Spinal cord (tissue), 10 donors: ENCODE results near the gene SERPINA1. TPM values are rescaled to one million over a fixed set of nuclear protein-coding genes. Genes with fewer than 3 reads are reported as not detected.

Experiments used
- DNase-seq, 6 donors: peaks; one replicate each; pipeline versions ENCODE4 v3.0.0 to v3.0.0-alpha.2; 2013 to 2015; ENCODE audit warnings: low spot score in 6 of 6, low read depth in 4 of 6
- H3K27ac ChIP-seq: one replicate; pipeline ENCODE4 v1.5.1; 2013; ENCODE audit warnings: low read depth, low read length, control low read depth
- H3K27me3 ChIP-seq: one replicate; pipeline ENCODE4 v1.6.1; 2013; ENCODE audit warnings: low read length; ENCODE audit not compliant: control insufficient read depth, insufficient read depth
- H3K36me3 ChIP-seq: one replicate; pipeline ENCODE4 v1.6.1; 2013; ENCODE audit warnings: low read length; ENCODE audit not compliant: control insufficient read depth, insufficient read depth
- H3K4me1 ChIP-seq: one replicate; pipeline ENCODE4 v1.6.1; 2013; ENCODE audit warnings: low read length; ENCODE audit not compliant: control insufficient read depth, insufficient read depth
- H3K4me3 ChIP-seq: one replicate; pipeline ENCODE4 v1.5.1; 2013; ENCODE audit warnings: low read depth, low read length, control low read depth
- H3K9me3 ChIP-seq: one replicate; pipeline ENCODE4 v1.6.1; 2013; ENCODE audit warnings: low read length; ENCODE audit not compliant: control insufficient read depth, insufficient read depth
- WGBS: methylation state at CpG from one replicate; pipeline ENCODE4 v1.1.5; 2013; ENCODE audit warnings: missing lambda C conversion rate; ENCODE audit not compliant: insufficient coverage; 5-methylcytosine and 5-hydroxymethylcytosine counted together
- polyA plus RNA-seq, 2 donors: library from polyadenylated mRNA; unstranded; fragments of 120-200 nt; gene quantifications; one replicate each; pipeline ENCODE4 v1.2.1, GENCODE V29; 2013; ENCODE audit not compliant: insufficient read length in 2 of 2
- total RNA-seq, 2 donors: library from RNA; depleted of rRNA in 1 of 2; stranded (reverse); fragments of 120-200 nt in 1 of 2; fragments of >200 nt in 1 of 2; gene quantifications; one replicate each; pipeline versions ENCODE4 v1.2.3 to v1.2.4, GENCODE V29; 2013 to 2014
- donor health status: healthy.

The SERPINA1 gene
- total and polyA plus RNA-seq, 4 donors: 3.8 to 8.6 (median 6.3) TPM

- Histone ChIP-seq H3K9me3 (no peaks in the 10 kb centered on the region), H3K4me3 (no peak overlapping the region), H3K27ac (no peak overlapping the region), H3K4me1 (peaks cover 12% of the 10 kb centered on the region), H3K36me3 (no peaks in the 10 kb centered on the region), H3K27me3 (no peaks in the 10 kb centered on the region)
- no peak for DNase-seq
- WGBS: 81% methylated on average over 8 of the region's 8 CpGs
Measured at GRCh38 chr14:94394025-94394493, 5.7 kb upstream of the SERPINA1 start.

DNA sequence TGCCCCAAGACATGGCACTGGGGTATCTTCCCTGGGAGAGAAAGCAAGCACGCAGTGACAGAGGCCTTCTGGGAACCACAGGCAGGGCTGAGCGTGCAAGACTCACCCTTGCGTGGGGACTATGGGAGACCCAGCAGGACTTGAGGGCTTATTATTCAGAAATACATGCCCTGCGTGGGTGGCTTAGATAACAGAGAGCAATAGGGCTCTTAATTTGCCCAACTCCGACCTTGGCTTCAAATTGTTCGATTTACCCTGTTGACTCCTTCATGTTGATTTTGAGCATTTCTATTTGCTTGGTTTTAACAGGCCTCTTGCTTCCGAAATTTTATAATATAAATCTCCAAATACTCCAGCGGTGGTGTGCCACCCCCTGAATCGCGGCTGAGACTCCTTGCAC is 5.1 kb upstream of the SERPINA1 start:
- DNase-seq: no peak
- WGBS: 90% methylated on average over 10 of the region's 10 CpGs
- no peaks in the 10 kb centered on the region for H3K36me3 ChIP-seq

DNA sequence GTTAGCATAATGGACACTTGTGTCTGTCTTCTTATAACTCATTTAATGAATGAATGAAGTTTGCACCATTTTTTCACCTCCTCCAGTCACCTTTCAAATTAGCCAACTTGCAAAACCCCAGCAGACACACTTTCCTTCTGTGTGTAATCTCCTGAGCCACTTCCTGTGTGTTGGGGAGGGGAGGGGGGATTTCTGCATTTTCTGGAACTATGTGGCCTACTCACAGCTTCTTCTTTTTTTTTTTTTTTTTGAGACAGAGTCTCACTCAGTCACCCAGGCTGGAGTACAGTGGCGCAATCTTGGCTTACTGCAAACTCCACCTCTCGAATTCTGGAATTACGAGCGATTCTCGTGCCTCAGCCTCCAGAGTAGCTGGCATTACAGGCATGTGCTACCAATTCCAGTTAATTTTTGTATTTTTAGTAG is 4.1 kb upstream of the SERPINA1 start:
- 100% methylated on average over 1 of the region's 5 CpGs for WGBS
- Histone ChIP-seq H3K36me3 (no peaks in the 10 kb centered on the region), H3K9me3 (no peaks in the 10 kb centered on the region), H3K4me3 (no peak overlapping the region), H3K27me3 (no peaks in the 10 kb centered on the region), H3K4me1 (peaks cover 12% of the 10 kb centered on the region), H3K27ac (no peak overlapping the region)
- DNase-seq: no peak

More for the DNA sequence above, 5.1 kb upstream of the SERPINA1 start:
- H3K4me3 ChIP-seq: no peak overlapping the region
- H3K27me3 ChIP-seq: no peaks in the 10 kb centered on the region
- peaks cover 12% of the 10 kb centered on the region for H3K4me1 ChIP-seq
- no peaks in the 10 kb centered on the region for H3K9me3 ChIP-seq
- no peak overlapping the region for H3K27ac ChIP-seq

DNA sequence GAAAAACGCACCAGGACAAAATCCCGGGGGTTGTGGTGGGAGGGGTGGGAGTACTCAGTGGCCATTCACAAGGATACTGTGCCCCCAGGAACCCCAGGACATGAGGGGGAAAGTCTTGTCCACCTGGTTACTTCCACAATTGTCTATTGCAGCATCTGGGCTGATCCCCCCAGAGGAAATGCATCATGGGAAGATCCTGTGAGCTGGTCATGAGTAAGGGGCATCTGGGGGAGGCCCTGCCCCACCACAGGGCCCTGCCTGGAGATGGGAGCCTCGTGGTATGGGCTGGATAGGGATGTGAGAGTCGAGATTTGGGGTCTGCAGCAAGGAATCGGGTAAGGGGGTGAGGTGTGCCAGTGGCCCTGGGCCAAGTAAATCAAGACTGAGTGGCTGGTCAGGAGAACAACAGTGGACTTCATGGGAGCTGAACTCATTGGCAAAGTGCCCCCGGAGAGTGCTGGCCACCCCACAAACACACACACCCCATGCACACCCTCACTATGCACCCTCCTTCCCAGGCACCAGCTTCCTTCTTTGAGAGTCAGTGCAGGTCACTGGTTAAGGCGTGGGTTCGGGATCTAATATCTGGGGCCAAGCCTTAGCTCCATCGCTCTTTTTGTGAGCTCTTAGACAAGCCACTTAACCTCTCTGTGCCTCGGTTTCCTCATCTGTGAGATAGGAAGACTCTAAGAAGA is 3.0 kb upstream of the SERPINA1 start:
- Histone ChIP-seq H3K4me3 (no peak overlapping the region), H3K27ac (no peak overlapping the region), H3K27me3 (no peaks in the 10 kb centered on the region), H3K9me3 (no peaks in the 10 kb centered on the region), H3K4me1 (peaks cover 12% of the 10 kb centered on the region), H3K36me3 (no peaks in the 10 kb centered on the region)
- DNase-seq: no peak
- WGBS: 92% methylated on average over 7 of the region's 10 CpGs

GRCh38 chr14:94390372-94391086 is 2.1 kb upstream of the SERPINA1 start:
- H3K27ac ChIP-seq: no peak overlapping the region
- no peaks in the 10 kb centered on the region for H3K36me3 ChIP-seq
- H3K4me1 ChIP-seq: peaks cover 8% of the 10 kb centered on the region
- no peaks in the 10 kb centered on the region for H3K9me3 ChIP-seq
- DNase-seq: no peak
- no peaks in the 10 kb centered on the region for H3K27me3 ChIP-seq
- H3K4me3 ChIP-seq: no peak overlapping the region
- 50% methylated on average over 12 of the region's 12 CpGs for WGBS

DNA sequence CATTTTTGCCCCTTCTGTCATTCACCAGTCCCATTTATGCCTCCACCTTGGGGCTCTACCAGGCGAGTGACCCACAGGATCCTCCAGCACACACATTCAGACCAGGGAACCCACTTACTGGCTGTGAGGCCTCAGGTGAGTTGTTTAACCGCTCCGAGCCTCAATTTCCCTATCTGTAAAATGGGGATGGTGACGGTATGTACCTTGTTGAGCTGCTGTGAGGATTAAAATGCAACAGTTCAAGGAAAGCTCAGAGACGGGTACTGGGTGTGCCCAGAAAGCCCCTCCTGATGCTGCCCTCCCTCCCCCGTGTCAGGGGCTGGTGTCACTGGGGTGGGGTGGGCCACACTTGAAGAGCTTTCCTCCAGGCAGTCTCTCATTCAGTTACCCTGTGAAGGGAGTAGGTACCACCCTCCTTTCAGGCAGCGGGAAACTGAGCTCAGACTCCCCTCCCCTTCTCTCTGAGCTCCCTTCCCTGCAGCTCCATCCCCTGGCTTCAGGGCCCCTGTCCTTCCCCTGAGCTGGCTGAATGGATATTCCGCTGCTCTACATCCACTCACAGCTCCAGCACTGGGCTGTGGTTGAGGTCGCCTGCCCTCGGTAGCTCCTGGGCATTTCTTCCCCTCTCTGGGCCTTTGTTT is 1.4 kb upstream of the SERPINA1 start:
- no peak overlapping the region for H3K4me3 ChIP-seq
- H3K4me1 ChIP-seq: peaks cover 8% of the 10 kb centered on the region
- no peak for DNase-seq
- no peaks in the 10 kb centered on the region for H3K27me3 ChIP-seq
- H3K27ac ChIP-seq: no peak overlapping the region
- H3K9me3 ChIP-seq: no peaks in the 10 kb centered on the region
- H3K36me3 ChIP-seq: no peaks in the 10 kb centered on the region
- whole genome bisulfite sequencing: 56% methylated on average over 8 of the region's 10 CpGs

DNA sequence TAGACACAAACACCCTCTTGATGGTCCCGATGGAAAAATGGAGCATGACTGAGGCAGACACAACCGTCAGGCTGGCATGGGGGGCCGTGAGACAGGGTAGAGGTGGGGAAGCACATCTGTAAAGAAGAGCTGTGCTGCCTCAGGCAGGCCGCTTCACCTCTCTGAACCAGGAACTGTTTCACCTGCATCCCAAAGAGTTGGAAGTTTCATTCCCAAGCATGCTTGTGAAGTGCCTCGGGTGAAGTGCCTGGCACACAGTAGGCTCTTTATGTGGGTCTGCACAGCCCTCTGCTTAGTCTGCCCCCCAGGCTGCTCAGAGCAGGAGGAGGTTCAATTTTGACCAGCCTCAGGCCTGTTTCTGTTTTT is 685 bp upstream of the SERPINA1 start:
- peaks cover 5% of the 10 kb centered on the region for H3K4me1 ChIP-seq
- H3K27me3 ChIP-seq: no peaks in the 10 kb centered on the region
- H3K36me3 ChIP-seq: no peaks in the 10 kb centered on the region
- H3K4me3 ChIP-seq: no peak overlapping the region
- 89% methylated on average over 5 of the region's 5 CpGs for WGBS
- H3K27ac ChIP-seq: no peak overlapping the region
- H3K9me3 ChIP-seq: no peaks in the 10 kb centered on the region
- DNase-seq: no peak

DNA sequence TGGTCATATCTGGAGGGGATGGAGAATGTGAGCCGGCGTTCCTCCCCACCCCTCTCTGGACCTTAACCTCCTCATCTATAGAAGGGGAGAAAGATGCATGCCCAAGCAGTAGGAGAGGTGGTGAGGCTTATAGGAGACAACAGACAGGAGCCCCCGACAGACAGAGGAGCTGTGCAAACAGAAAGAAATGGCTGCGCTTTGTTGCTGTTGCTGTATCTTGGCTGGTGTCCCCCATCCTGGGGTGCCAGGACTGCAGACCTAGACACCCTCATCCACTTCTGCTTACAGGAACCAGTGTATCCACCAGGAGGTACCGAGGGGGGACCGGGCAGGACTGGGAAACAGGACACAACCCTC is 397 bp downstream of the SERPINA1 start:
- Histone ChIP-seq H3K9me3 (no peaks in the 10 kb centered on the region), H3K4me1 (peaks cover 5% of the 10 kb centered on the region), H3K27ac (no peak overlapping the region), H3K27me3 (no peaks in the 10 kb centered on the region), H3K4me3 (no peak overlapping the region), H3K36me3 (no peaks in the 10 kb centered on the region)
- no peak for DNase-seq
- WGBS: 62% methylated on average over 4 of the region's 6 CpGs

GRCh38 chr14:94387051-94388026 is 1.1 kb downstream of the SERPINA1 start:
- DNase-seq: no peak
- Histone ChIP-seq H3K36me3 (no peaks in the 10 kb centered on the region), H3K27me3 (no peaks in the 10 kb centered on the region), H3K27ac (no peak overlapping the region), H3K4me1 (peaks cover 5% of the 10 kb centered on the region), H3K4me3 (no peak overlapping the region), H3K9me3 (no peaks in the 10 kb centered on the region)
- 90% methylated on average over 9 of the region's 12 CpGs for WGBS
